H1 (cell line): ENCODE results near the gene HOXA11. TPM values are rescaled to one million over a fixed set of nuclear protein-coding genes. Genes with fewer than 3 reads are reported as not detected.

Experiments used
- CTCF ChIA-PET: fragments of 300-600 bp; sonication (Branson Sonifier 250); formaldehyde crosslinking; loops from one replicate; lab custom pipeline; 2021; ENCODE audit not compliant: partially characterized antibody; lab: Charles Lee
- POLR2A ChIA-PET: fragments of 300-600 bp; sonication (Branson Sonifier 250); formaldehyde crosslinking; loops from one replicate; lab custom pipeline; 2021; ENCODE audit warnings: inconsistent platforms; ENCODE audit not compliant: partially characterized antibody; lab: Charles Lee
- DNase-seq, 2 experiments: peaks; one replicate each; pipeline versions ENCODE4 v3.0.0 to v3.0.0-alpha.2; 2010 to 2022; ENCODE audit warnings: low spot score in 2 of 2, low read depth in 1 of 2, mixed read lengths in 1 of 2
- FAIRE-seq: peaks from 2 replicates; lab custom pipeline; 2011; peaks lifted over from hg19 to GRCh38; lab: Jason Lieb, UNC
- H2AFZ ChIP-seq: 2 replicates; pipeline ENCODE4 v1.8.1; 2012; ENCODE audit warnings: low read length, inconsistent platforms
- H2AK5ac ChIP-seq: 2 replicates; pipeline ENCODE4 v1.6.1; 2013; ENCODE audit warnings: low read depth, low read length
- H2BK120ac ChIP-seq: replicated peaks from 2 replicates; pipeline ENCODE3; 2013; ENCODE audit warnings: low read depth, low read length, inconsistent platforms
- H2BK12ac ChIP-seq: 2 replicates; pipeline ENCODE4 v1.6.1; 2013; ENCODE audit warnings: low read depth, low read length
- H2BK15ac ChIP-seq: 2 replicates; pipeline ENCODE4 v1.6.1; 2013; ENCODE audit warnings: low read length
- H2BK20ac ChIP-seq: 2 replicates; pipeline ENCODE4 v1.6.1; 2013; ENCODE audit warnings: low read length
- H2BK5ac ChIP-seq: 2 replicates; pipeline ENCODE4 v1.6.1; 2013; ENCODE audit warnings: low read depth, low read length
- H3K14ac ChIP-seq: 2 replicates; pipeline ENCODE4 v1.6.1; 2013; ENCODE audit warnings: inconsistent platforms; ENCODE audit not compliant: insufficient read length
- H3K18ac ChIP-seq: 2 replicates; pipeline ENCODE4 v1.6.1; 2013; ENCODE audit warnings: low read length; ENCODE audit errors: extremely low read depth
- H3K23ac ChIP-seq: 2 replicates; pipeline ENCODE4 v1.6.1; 2013; ENCODE audit warnings: inconsistent platforms; ENCODE audit not compliant: insufficient read length
- H3K23me2 ChIP-seq: 2 replicates; pipeline ENCODE4 v1.6.1; 2013; ENCODE audit warnings: low read depth, low read length
- H3K27ac ChIP-seq: 2 replicates; pipeline ENCODE4 v1.6.1; 2011; ENCODE audit warnings: low read depth, low read length, inconsistent platforms
- H3K27me3 ChIP-seq, 4 experiments: replicated peaks in 1 of 4; 1 replicate in 1 of 4; 2 replicates in 3 of 4; pipeline versions ENCODE4 v1.6.1 to v1.8.1; 2011 to 2013; ENCODE audit warnings: low read length in 3 of 4, mild to moderate bottlenecking in 3 of 4, inconsistent platforms in 2 of 4, mixed read lengths in 2 of 4, moderate library complexity in 1 of 4; ENCODE audit not compliant: control insufficient read depth in 3 of 4, insufficient read depth in 3 of 4; ENCODE audit errors: extremely low read depth in 1 of 4
- H3K36me3 ChIP-seq, 4 experiments: 2 replicates each; pipeline versions ENCODE4 v1.6.1 to v1.8.1; 2011 to 2013; ENCODE audit warnings: mild to moderate bottlenecking in 4 of 4, low read length in 3 of 4, moderate library complexity in 2 of 4, control low read depth in 1 of 4, inconsistent platforms in 1 of 4; ENCODE audit not compliant: insufficient read depth in 4 of 4, control insufficient read depth in 2 of 4
- H3K4ac ChIP-seq: replicated peaks from 2 replicates; pipeline ENCODE3; 2013; ENCODE audit warnings: low read length, low read depth, mixed read lengths, inconsistent platforms; ENCODE audit not compliant: insufficient read length
- H3K4me1 ChIP-seq, 4 experiments: replicated peaks in 1 of 4; 1 replicate in 1 of 4; 2 replicates in 3 of 4; pipeline versions ENCODE4 v1.6.1 to v1.8.1; 2011 to 2013; ENCODE audit warnings: low read length in 3 of 4, inconsistent platforms in 2 of 4, mixed read lengths in 1 of 4; ENCODE audit not compliant: insufficient read depth in 4 of 4, control insufficient read depth in 3 of 4
- H3K4me2 ChIP-seq, 2 experiments: 2 replicates each; pipeline versions ENCODE4 v1.6.1 to v1.8.1; 2011 to 2013; ENCODE audit warnings: low read depth in 2 of 2, low read length in 2 of 2, control low read depth in 1 of 2, inconsistent platforms in 1 of 2, mild to moderate bottlenecking in 1 of 2; ENCODE audit not compliant: insufficient read depth in 1 of 2
- H3K4me3 ChIP-seq, 4 experiments: fragments of 200-600, 300-600 bp in 1 of 4; sonication (generic), shearing (Covaris generic), sonication (Bioruptor Twin) in 1 of 4; 2 replicates each; pipeline versions ENCODE4 v1.5.1 to v1.8.1; 2011 to 2016; ENCODE audit warnings: low read length in 4 of 4, low read depth in 3 of 4, control low read depth in 2 of 4, inconsistent platforms in 2 of 4, mild to moderate bottlenecking in 2 of 4, mixed read lengths in 1 of 4, moderate library complexity in 1 of 4; ENCODE audit not compliant: insufficient read depth in 2 of 4; ENCODE audit errors: extremely low read depth in 1 of 4
- H3K56ac ChIP-seq: replicated peaks from 2 replicates; pipeline ENCODE3; 2013; ENCODE audit warnings: low read depth, mild to moderate bottlenecking, mixed read lengths, low read length, inconsistent platforms; ENCODE audit not compliant: insufficient read length
- H3K79me1 ChIP-seq: 2 replicates; pipeline ENCODE4 v1.6.1; 2013; ENCODE audit warnings: low read depth, low read length, control low read depth
- H3K79me2 ChIP-seq, 2 experiments: 2 replicates each; pipeline versions ENCODE4 v1.6.1 to v1.8.1; 2012 to 2013; ENCODE audit warnings: low read length in 2 of 2, mild to moderate bottlenecking in 2 of 2, inconsistent platforms in 1 of 2; ENCODE audit not compliant: insufficient read depth in 2 of 2, control insufficient read depth in 1 of 2
- H3K9ac ChIP-seq, 4 experiments: replicated peaks in 1 of 4; 1 replicate in 1 of 4; 2 replicates in 3 of 4; pipeline versions ENCODE4 v1.6.1 to v1.8.1; 2011 to 2013; ENCODE audit warnings: low read depth in 3 of 4, low read length in 3 of 4, control low read depth in 2 of 4, mild to moderate bottlenecking in 2 of 4, moderate library complexity in 2 of 4, inconsistent platforms in 1 of 4; ENCODE audit errors: extremely low read depth in 1 of 4
- H3K9me3 ChIP-seq, 2 experiments: 2 replicates each; pipeline versions ENCODE4 v1.6.1 to v1.8.1; 2012 to 2013; ENCODE audit warnings: mild to moderate bottlenecking in 2 of 2, moderate library complexity in 2 of 2, control low read depth in 1 of 2, inconsistent platforms in 1 of 2, low read depth in 1 of 2, low read length in 1 of 2, mixed read lengths in 1 of 2; ENCODE audit not compliant: insufficient read depth in 2 of 2
- H4K20me1 ChIP-seq, 2 experiments: replicated peaks in 1 of 2; 2 replicates each; pipeline versions ENCODE3 to v1.8.1; 2011 to 2013; ENCODE audit warnings: inconsistent platforms in 2 of 2, low read length in 2 of 2, mild to moderate bottlenecking in 1 of 2; ENCODE audit not compliant: insufficient read depth in 2 of 2, control insufficient read depth in 1 of 2
- H4K5ac ChIP-seq: 2 replicates; pipeline ENCODE4 v1.6.1; 2013; ENCODE audit warnings: low read length, low read depth, mixed read lengths, inconsistent platforms; ENCODE audit not compliant: insufficient read length
- H4K8ac ChIP-seq: 2 replicates; pipeline ENCODE4 v1.8.0; 2013; ENCODE audit warnings: mild to moderate bottlenecking, moderate library complexity, low read length, inconsistent platforms; ENCODE audit not compliant: insufficient read depth; ENCODE audit errors: extremely low read depth
- H4K91ac ChIP-seq: replicated peaks from 2 replicates; pipeline ENCODE3; 2013; ENCODE audit warnings: low read length, mixed read lengths, inconsistent platforms; ENCODE audit not compliant: insufficient read length
- ATF3 ChIP-seq: IDR thresholded peaks from 2 replicates; pipeline ENCODE4 v1.6.1; 2011; ENCODE audit warnings: low read depth, mild to moderate bottlenecking, low read length; ENCODE audit not compliant: insufficient read depth
- BCL11A ChIP-seq, 2 experiments: IDR thresholded peaks; one replicate each; pipeline ENCODE4 v1.6.1; 2011; ENCODE audit warnings: low read depth in 2 of 2, low read length in 2 of 2, mild to moderate bottlenecking in 2 of 2
- BRCA1 ChIP-seq: IDR thresholded peaks from 2 replicates; pipeline ENCODE4 v1.6.1; 2012; ENCODE audit warnings: low read depth, low read length, improper control_type of control experiment
- CHD1 ChIP-seq: IDR thresholded peaks from 2 replicates; pipeline ENCODE4 v1.6.1; 2012; ENCODE audit warnings: low read depth, low read length, improper control_type of control experiment
- CHD2 ChIP-seq: IDR thresholded peaks from 2 replicates; pipeline ENCODE4 v1.6.1; 2012; ENCODE audit warnings: low read length, improper control_type of control experiment
- EZH2 ChIP-seq: fragments of 200-600 bp; sonication (generic); IDR thresholded peaks from 2 replicates; pipeline ENCODE4 v1.7.1; 2012; ENCODE audit warnings: low read depth, mild to moderate bottlenecking, moderate library complexity, low read length, inconsistent platforms; ENCODE audit not compliant: severe bottlenecking
- NRF1 ChIP-seq: IDR thresholded peaks from 2 replicates; pipeline ENCODE4 v1.6.1; 2011; ENCODE audit warnings: mild to moderate bottlenecking, low read depth, low read length, improper control_type of control experiment
- RAD21 ChIP-seq, 2 experiments: IDR thresholded peaks in 1 of 2; conservative IDR thresholded peaks in 1 of 2; 2 replicates each; pipeline ENCODE4 v1.6.1; 2011; ENCODE audit warnings: low read depth in 2 of 2, low read length in 2 of 2, improper control_type of control experiment in 1 of 2, inconsistent platforms in 1 of 2, mild to moderate bottlenecking in 1 of 2, moderate library complexity in 1 of 2
- RNF2 ChIP-seq: fragments of 200-900, 300-1000 bp; sonication (generic); IDR thresholded peaks from 2 replicates; pipeline ENCODE4 v1.7.1; 2016; ENCODE audit warnings: borderline replicate concordance, low read depth, mild to moderate bottlenecking, antibody characterized with exemption, low read length; ENCODE audit not compliant: poor library complexity, severe bottlenecking; ENCODE audit errors: missing control alignments
- SIRT6 ChIP-seq: IDR thresholded peaks from one replicate; pipeline ENCODE4 v1.7.1; 2012; ENCODE audit warnings: low read length, inconsistent platforms
- SIX5 ChIP-seq: IDR thresholded peaks from 2 replicates; pipeline ENCODE4 v1.6.1; 2011; ENCODE audit warnings: mild to moderate bottlenecking, low read depth, low read length
- SP4 ChIP-seq: IDR thresholded peaks from 2 replicates; pipeline ENCODE4 v1.6.1; 2012; ENCODE audit warnings: low read length, inconsistent platforms
- SUZ12 ChIP-seq: fragments of 200-600 bp; sonication (generic); IDR thresholded peaks from 2 replicates; pipeline ENCODE4 v1.6.1; 2012; ENCODE audit warnings: mild to moderate bottlenecking, inconsistent platforms, low read length, moderate library complexity, mixed read lengths
- WGBS, 2 experiments: shearing (Covaris generic) in 1 of 2; methylation state at CpG; one replicate each; pipeline versions ENCODE4 v1.1.6 to v1.1.7; 2013 to 2015; ENCODE audit warnings: low lambda C conversion rate in 2 of 2, mixed read lengths in 2 of 2, inconsistent platforms in 1 of 2, low coverage in 1 of 2, missing lambda C conversion rate in 1 of 2; ENCODE audit not compliant: insufficient replicate concordance in 2 of 2, insufficient coverage in 1 of 2, insufficient read length in 1 of 2; ENCODE audit errors: extremely low coverage in 1 of 2, missing lambda C conversion rate in 1 of 2; 5-methylcytosine and 5-hydroxymethylcytosine counted together
- polyA plus RNA-seq, 7 experiments: library from polyadenylated mRNA; depleted of rRNA in 3 of 7; stranded (reverse) in 5 of 7; unstranded in 2 of 7; fragments of >200 nt in 5 of 7; fragments of 200-250 nt in 2 of 7; gene quantifications; 1 replicate in 5 of 7; 2 replicates in 1 of 7; 4 replicates in 1 of 7; pipeline versions ENCODE4 v1.2.1 to v1.2.3, GENCODE V29; 2011 to 2013; ENCODE audit warnings: missing spikeins in 2 of 7, mixed read lengths in 2 of 7
- total RNA-seq: library from RNA; stranded (reverse); fragmentation: NEBNext Ultra II Directional; extraction: Animal tissue kit (Norgen Biotek cat#: 25700); gene quantifications from 2 replicates; pipeline ENCODE4 v1.2.1, GENCODE V29; 2021

Gene HOXA11
- total and polyA plus RNA-seq, 2 of the 8 experiments (the other 6 are each of a cell fraction or from before 2014, with no cell fraction given), result not detected

GRCh38 chr7:27160145-27160545 is 24.9 kb downstream of the HOXA11 start:
- H3K79me2 ChIP-seq, result no peaks in the 10 kb centered on the region
- no peak overlapping the region for H4K8ac ChIP-seq
- peaks cover 18 to 28% of the 10 kb centered on the region in 2 experiments for H4K20me1 ChIP-seq
- no peak overlapping the region for H3K23ac ChIP-seq
- no peak overlapping the region for H3K56ac ChIP-seq
- H3K18ac ChIP-seq, result no peak overlapping the region
- H3K9me3 ChIP-seq, result peaks cover 0 to 14% of the 10 kb centered on the region in 2 experiments; a peak in 1 of 4 replicates
- WGBS, 2 experiments, result 50% methylated on average over 23 of the region's 23 CpGs; no CpG with 5 or more reads in 1 of the 2 experiments
- no peak overlapping the region for H2BK5ac ChIP-seq
- no peak overlapping the region for H4K91ac ChIP-seq
- POLR2A ChIA-PET, result no interaction called here
- no peak overlapping the region for H2BK120ac ChIP-seq
- H3K36me3 ChIP-seq, result peaks cover 0 to 28% (median 0%) of the 10 kb centered on the region in 4 experiments; a peak in 1 of 8 replicates
- H3K79me1 ChIP-seq, result no peaks in the 10 kb centered on the region
- no peaks in the 10 kb centered on the region for H3K23me2 ChIP-seq
- no peak overlapping the region for H3K4ac ChIP-seq
- no peak overlapping the region for H2BK20ac ChIP-seq
- no peak overlapping the region for H2AK5ac ChIP-seq
- no peak overlapping the region for H3K14ac ChIP-seq
- peaks cover 98 to 100% (median 99%) of the 10 kb centered on the region in 4 experiments for H3K27me3 ChIP-seq
- DNase-seq (peak in 1 of 2 experiments; percentile 48), FAIRE-seq (no peak)
- no peak overlapping the region for H2AFZ ChIP-seq
- H2BK15ac ChIP-seq, result no peak overlapping the region
- H2BK12ac ChIP-seq, result no peak overlapping the region
- H3K27ac ChIP-seq, result no peak overlapping the region
- no peak overlapping the region for H4K5ac ChIP-seq
- peaks cover 0 to 2% (median 0%) of the 10 kb centered on the region in 4 experiments; a peak in 4 of 7 replicates for H3K4me1 ChIP-seq
- CTCF ChIA-PET, result interaction anchor here (0.6 to 4.4 kb wide), 25 partner anchors 8 to 791 kb away, joined by 3 to 80 read pairs (median 5); partner anchors contain the start of genes HOXA3, HOXA5 and HOXA6
- peak overlapping the region in 1 of 4 experiments; percentile 60; a peak in 2 of 8 replicates for H3K4me3 ChIP-seq
- H3K4me2 ChIP-seq, result peak overlapping the region; percentile 0 to 77; a peak in 2 of 4 replicates
- H3K9ac ChIP-seq, result no peak overlapping the region
- no peak for TF ChIP-seq SIX5
- TF ChIP-seq CHD1, result no peak
- TF ChIP-seq SUZ12, result no peak
- TF ChIP-seq NRF1, result no peak
- no peak for TF ChIP-seq ATF3
- no peak for TF ChIP-seq SIRT6
- no peak for TF ChIP-seq RAD21 (IDR thresholded peaks at IDR 0.05 in 1 of 2, conservative IDR thresholded peaks at IDR 0.05 in 1 of 2; ENCODE audit: low read depth in 2 of 2, low read length in 2 of 2)
- TF ChIP-seq CHD2, result no peak
- no peak for TF ChIP-seq BRCA1
- TF ChIP-seq SP4, result no peak
- no peak for TF ChIP-seq RNF2
- no peak for TF ChIP-seq BCL11A (IDR thresholded peaks at IDR 0.05; ENCODE audit: low read depth in 2 of 2, low read length in 2 of 2)
- TF ChIP-seq EZH2, result no peak
